Measurements from ENCODE around the gene BRME1. TPM values are rescaled to one million over a fixed set of nuclear protein-coding genes. Genes with fewer than 3 reads are reported as not detected.

BRME1 gene
- total RNA-seq, 1 experiment from 2014 or later: 13.9 TPM

- CTCF ChIA-PET: no interaction called here
- Histone ChIP-seq H3F3A (ENCODE audit: insufficient read depth, low read depth) (peaks cover 51% of the 10 kb centered on the region), H3K9me3 (ENCODE audit: insufficient read depth, low read depth) (no peaks in the 10 kb centered on the region), H3K27me3 (ENCODE audit: insufficient read depth, low read depth) (no peaks in the 10 kb centered on the region), H3K4me1 (replicated peaks; ENCODE audit: insufficient read depth) (peaks cover 27% of the 10 kb centered on the region), H3K4me3 (no peak overlapping the region), H4K20me1 (ENCODE audit: insufficient read depth) (no peaks in the 10 kb centered on the region), H3K36me3 (ENCODE audit: low read depth) (no peaks in the 10 kb centered on the region), H2AFZ (no peak overlapping the region), H3K79me2 (ENCODE audit: low read depth) (no peaks in the 10 kb centered on the region), H3K4me2 (no peak overlapping the region), H3K9me2 (ENCODE audit: insufficient read depth) (no peaks in the 10 kb centered on the region), H3K27ac (no peak overlapping the region)
- POLR2A ChIA-PET (ENCODE audit: unreplicated experiment): no interaction called here
- no TSS peak for BruUV-seq (replicated peaks)
- TF ChIP-seq CTCF (conservative IDR thresholded peaks at IDR 0.05) (no peak), EZH2 (IDR thresholded peaks at IDR 0.05; ENCODE audit: low read depth) (no peak)
- intact Hi-C loops (cut with micrococcal nuclease; ENCODE audit: unreplicated experiment): no loop called here
- DNase-seq: no peak
These were observed 9.7 kb downstream of the BRME1 start for GRCh38 chr19:13896227-13896626.

DNA sequence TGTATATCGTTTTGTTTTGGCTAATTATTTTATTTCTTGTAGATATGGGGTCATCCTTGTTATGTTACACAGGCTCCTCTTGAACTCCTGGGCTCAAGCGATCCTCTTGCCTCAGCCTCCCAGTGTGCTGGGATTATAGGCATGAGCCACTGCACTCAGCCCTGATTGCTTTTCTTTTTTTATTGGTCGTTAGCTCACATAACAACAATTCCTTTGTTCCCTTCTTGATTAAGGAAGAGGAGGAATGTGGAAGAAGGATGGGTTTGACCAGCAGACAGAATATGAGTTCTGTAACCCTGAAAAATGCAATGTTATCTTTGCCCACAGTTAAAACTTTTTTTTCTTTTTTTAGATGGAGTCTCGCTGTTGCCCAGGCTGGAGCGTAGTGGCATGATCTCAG, 11.4 kb downstream of the BRME1 start:
- no TSS peak for BruUV-seq (replicated peaks)

GRCh38 chr19:13892870-13893269, 13.0 kb downstream of the BRME1 start:
- Histone ChIP-seq H3K27me3 (ENCODE audit: insufficient read depth, low read depth) (no peaks in the 10 kb centered on the region), H3K79me2 (ENCODE audit: low read depth) (no peaks in the 10 kb centered on the region), H3K4me2 (peak overlapping the region; percentile 43), H3K4me3 (no peak overlapping the region), H3K4me1 (replicated peaks; ENCODE audit: insufficient read depth) (peaks cover 34% of the 10 kb centered on the region), H3K36me3 (ENCODE audit: low read depth) (no peaks in the 10 kb centered on the region), H3K9me3 (ENCODE audit: insufficient read depth, low read depth) (no peaks in the 10 kb centered on the region), H4K20me1 (ENCODE audit: insufficient read depth) (no peaks in the 10 kb centered on the region), H3K27ac (peak overlapping the region; percentile 75), H3K9me2 (ENCODE audit: insufficient read depth) (no peaks in the 10 kb centered on the region), H2AFZ (0 out of 2 replicates have a peak overlapping the region, but pooled peaks have one; percentile 0), H3F3A (ENCODE audit: insufficient read depth, low read depth) (peaks cover 38% of the 10 kb centered on the region)
- no TSS peak for BruUV-seq (replicated peaks)
- TF ChIP-seq EZH2 (IDR thresholded peaks at IDR 0.05; ENCODE audit: low read depth) (no peak), CTCF (conservative IDR thresholded peaks at IDR 0.05) (no peak)
- peak; percentile 77 to 99 for DNase-seq
- CTCF ChIA-PET: interaction anchor here (0.6 to 1.1 kb wide), 2 partner anchors 181 to 509 kb away, joined by 4 to 5 read pairs; no protein-coding TSS in a partner anchor
- intact Hi-C loops (cut with micrococcal nuclease; ENCODE audit: unreplicated experiment): loop anchor here (2.0 kb wide), 1 partner anchor 60 kb away; the partner anchor contains the start of gene DCAF15
- POLR2A ChIA-PET (ENCODE audit: unreplicated experiment): no interaction called here

More for the DNA sequence above, 11.4 kb downstream of the BRME1 start:
- no peaks in the 10 kb centered on the region for H3K27me3 ChIP-seq (ENCODE audit: insufficient read depth, low read depth)
- H2AFZ ChIP-seq: no peak overlapping the region
- H3K4me2 ChIP-seq: no peak overlapping the region
- H3F3A ChIP-seq (ENCODE audit: insufficient read depth, low read depth): peaks cover 38% of the 10 kb centered on the region
- no peak overlapping the region for H3K27ac ChIP-seq
- no peaks in the 10 kb centered on the region for H3K79me2 ChIP-seq (ENCODE audit: low read depth)
- no peaks in the 10 kb centered on the region for H3K9me3 ChIP-seq (ENCODE audit: insufficient read depth, low read depth)
- no peak for DNase-seq
- no peaks in the 10 kb centered on the region for H3K36me3 ChIP-seq (ENCODE audit: low read depth)
- POLR2A ChIA-PET (ENCODE audit: unreplicated experiment): no interaction called here
- H4K20me1 ChIP-seq (ENCODE audit: insufficient read depth): no peaks in the 10 kb centered on the region
- CTCF ChIA-PET: interaction anchor here (0.6 kb wide), 1 partner anchor 40 kb away, joined by 3 read pairs; no protein-coding TSS in a partner anchor
- peaks cover 27% of the 10 kb centered on the region for H3K4me1 ChIP-seq (replicated peaks; ENCODE audit: insufficient read depth)
- H3K4me3 ChIP-seq: no peak overlapping the region
- TF ChIP-seq CTCF (conservative IDR thresholded peaks at IDR 0.05) (no peak), EZH2 (IDR thresholded peaks at IDR 0.05; ENCODE audit: low read depth) (no peak)
- intact Hi-C loops (cut with micrococcal nuclease; ENCODE audit: unreplicated experiment): no loop called here
- no peaks in the 10 kb centered on the region for H3K9me2 ChIP-seq (ENCODE audit: insufficient read depth)
